GM18499 (cell line): Measurements from ENCODE around the gene PCDHGA1.
A peak's percentile ranks its signal among the peaks of the same experiment; 100 is the strongest.
"Not testable (repeated sequence)": the region's sequence is repeated elsewhere in the genome, so short reads cannot be mapped to it uniquely, and the experiment has no call there.

Source experiments
- ATAC-seq: cut with Tn5 transposase; IDR thresholded peaks from one replicate; pipeline ENCODE4 v1.9.1; 2021; ENCODE audit warnings: moderate number of reproducible peaks; ENCODE audit not compliant: insufficient read depth, unreplicated experiment

Gene PCDHGA1

DNA sequence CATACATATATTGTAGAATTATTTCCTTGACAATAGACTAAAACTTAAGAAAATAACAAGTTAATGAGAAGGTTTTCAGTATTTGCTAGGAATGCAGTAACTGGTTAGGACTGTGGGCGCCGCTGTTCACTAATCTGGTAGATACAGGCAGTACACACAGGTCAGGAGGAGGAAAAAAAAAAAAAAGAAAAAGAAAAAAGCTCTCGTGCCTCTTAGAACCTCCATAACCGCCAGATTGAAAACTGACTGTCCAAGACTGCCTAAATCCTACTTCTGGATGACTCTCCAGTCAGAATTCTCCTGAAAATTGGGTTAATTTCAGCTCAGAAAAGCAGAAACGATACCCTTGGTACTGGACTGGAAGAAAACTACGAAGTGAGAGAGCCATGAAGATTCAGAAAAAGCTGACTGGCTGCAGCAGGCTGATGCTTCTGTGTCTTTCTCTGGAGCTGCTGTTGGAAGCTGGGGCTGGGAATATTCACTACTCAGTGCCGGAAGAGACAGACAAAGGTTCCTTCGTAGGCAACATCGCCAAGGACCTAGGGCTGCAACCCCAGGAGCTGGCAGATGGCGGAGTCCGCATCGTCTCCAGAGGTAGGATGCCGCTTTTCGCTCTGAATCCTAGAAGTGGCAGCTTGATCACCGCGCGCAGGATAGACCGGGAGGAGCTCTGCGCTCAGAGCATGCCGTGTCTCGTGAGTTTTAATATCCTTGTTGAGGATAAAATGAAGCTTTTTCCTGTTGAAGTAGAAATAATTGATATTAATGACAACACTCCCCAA lies at the start of gene PCDHGA1:
Gene PCDHGA1 (plus strand): TSS at position 216 of the 782 bp plus-strand sequence.
- ATAC-seq = no peak

DNA sequence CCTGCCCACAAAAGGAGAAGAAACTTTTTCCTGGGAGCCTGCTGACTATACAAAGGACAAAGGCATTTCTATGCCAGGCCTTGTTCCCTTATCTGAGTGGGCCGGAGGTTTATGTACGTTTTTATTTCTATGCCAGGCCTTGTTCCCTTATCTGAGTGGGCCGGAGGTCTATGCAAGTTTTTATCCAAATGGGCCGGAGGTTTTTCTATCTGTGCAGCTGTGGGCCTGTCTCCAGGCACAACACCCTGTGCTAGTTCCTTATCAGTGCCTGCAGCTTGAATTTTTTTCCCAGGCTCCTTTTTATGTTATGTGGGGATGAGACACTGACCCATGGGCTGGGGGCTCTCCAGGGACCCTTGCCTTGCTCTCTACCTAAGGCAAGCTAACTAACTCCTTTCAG lies 31.9 kb upstream of the PCDHGA1 start:
- no peak for ATAC-seq

DNA sequence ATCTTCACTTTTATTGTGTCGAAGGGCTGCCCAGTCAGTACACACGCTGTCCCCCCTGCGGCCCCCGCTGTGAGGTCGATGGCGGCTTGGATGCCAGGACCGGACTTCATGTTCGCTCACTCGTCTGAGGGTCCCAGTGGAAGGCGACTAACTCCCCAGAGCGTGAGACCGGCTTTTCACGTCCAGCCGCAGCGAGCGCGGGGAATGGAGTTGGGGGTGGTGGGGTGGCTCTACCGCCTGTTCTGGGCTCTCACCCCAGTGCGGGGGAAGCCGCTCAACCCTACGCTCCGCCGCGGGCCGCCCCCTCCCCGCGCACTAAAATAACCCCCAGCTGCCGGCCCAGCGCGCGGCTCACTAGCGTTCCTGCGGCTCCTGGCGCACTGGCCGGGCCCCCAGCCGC lies 26.6 kb upstream of the PCDHGA1 start, which contains the start of gene SLC25A2:
Gene SLC25A2 (minus strand): TSS at position 294 of the 400 bp plus-strand sequence. CDS start 184 bp downstream, at position 110.
- ATAC-seq = no peak

DNA sequence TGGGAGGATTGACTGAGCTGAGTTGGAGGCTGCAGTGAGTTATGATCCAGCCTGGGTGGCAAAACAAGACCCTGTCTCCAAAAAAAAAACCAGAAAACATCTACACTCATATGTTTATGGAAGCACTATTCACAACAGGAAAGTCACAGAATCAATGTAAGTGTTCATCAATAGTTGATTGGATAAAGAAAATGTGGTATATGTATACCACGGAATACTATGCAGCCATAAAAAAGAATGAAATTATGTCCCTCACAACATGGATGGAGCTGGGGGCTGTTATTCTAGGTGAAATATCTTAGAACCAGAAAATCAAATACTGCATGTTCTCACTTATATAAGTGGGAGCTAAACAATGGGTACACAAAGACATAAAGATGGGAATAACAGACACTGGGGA lies 23.7 kb upstream of the PCDHGA1 start:
- ATAC-seq = no peak

DNA sequence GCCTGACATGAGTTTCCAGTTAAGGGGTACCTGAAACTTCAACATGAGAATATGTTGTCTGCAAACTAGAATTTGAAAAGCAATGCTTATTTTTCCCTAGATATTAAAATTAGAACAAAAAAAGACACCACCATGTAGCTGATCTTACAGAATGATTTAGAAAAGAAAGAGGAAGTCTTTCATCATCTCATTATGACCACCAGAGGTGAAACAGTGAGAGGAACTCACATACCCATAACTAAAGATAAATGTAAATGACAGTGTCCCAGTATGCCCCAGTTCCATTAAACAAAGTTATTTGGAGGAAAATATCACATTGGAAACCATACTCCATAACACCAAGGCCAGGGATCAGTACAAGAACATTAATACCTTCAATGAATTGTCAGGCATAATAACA lies 16.6 kb upstream of the PCDHGA1 start:
- no peak for ATAC-seq

DNA sequence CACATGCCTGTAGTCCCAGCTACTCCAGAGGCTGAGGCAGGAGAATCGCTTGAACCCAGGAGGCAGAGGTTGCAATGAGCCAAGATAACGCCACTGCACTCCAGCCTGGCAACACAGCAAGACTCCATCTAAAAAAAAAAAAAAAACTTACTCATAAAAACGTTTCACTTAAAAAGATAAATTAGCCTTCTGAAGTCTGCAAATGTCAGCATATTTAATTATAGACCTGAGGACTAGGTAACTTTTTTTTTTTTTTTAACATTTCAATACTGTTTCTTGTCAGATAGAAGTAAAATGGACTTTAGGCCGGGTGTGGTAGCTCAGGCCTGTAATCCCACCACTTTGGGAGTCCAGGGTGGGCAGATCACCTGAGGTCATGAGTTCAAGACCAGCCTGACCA lies 13.4 kb upstream of the PCDHGA1 start:
- ATAC-seq = not testable (repeated sequence)

DNA sequence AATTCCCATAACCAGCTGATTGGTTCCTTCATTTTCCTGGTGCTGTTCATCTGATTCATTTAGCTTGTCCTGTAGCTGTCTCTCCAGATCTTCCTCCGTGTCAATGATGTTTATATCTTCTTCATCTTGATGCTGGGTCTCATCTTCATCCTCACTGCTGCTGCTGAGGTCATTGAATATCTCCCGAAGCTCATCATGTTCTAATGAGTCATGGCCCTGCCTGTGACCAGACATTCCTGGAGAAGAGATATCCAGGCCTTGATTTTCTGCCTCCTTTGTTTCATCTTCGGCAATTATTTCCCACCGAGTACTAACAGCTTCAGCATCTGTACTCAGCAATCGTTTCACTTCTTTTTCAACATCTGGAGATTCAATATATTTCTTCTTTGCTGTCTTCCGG lies 11.1 kb upstream of the PCDHGA1 start:
- ATAC-seq = no peak

DNA sequence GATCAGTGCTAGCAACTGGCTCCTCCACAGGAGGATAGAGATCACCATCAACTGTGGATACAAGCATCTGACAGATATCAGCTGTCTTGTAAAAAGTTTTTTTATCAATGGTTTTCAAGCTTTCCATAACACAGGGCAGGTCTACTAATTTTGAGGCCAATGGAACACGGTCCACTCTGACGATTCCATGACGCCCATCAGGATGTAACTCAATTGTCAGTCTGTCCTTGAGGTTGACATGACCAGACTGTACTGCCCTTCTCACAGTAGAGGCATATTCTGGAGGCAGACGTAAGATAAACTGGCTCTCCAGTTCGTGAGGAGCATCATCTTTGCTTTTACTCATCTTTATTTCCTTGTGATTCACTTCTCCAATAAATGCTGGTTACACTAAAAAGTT lies 10.6 kb upstream of the PCDHGA1 start:
- ATAC-seq = no peak

DNA sequence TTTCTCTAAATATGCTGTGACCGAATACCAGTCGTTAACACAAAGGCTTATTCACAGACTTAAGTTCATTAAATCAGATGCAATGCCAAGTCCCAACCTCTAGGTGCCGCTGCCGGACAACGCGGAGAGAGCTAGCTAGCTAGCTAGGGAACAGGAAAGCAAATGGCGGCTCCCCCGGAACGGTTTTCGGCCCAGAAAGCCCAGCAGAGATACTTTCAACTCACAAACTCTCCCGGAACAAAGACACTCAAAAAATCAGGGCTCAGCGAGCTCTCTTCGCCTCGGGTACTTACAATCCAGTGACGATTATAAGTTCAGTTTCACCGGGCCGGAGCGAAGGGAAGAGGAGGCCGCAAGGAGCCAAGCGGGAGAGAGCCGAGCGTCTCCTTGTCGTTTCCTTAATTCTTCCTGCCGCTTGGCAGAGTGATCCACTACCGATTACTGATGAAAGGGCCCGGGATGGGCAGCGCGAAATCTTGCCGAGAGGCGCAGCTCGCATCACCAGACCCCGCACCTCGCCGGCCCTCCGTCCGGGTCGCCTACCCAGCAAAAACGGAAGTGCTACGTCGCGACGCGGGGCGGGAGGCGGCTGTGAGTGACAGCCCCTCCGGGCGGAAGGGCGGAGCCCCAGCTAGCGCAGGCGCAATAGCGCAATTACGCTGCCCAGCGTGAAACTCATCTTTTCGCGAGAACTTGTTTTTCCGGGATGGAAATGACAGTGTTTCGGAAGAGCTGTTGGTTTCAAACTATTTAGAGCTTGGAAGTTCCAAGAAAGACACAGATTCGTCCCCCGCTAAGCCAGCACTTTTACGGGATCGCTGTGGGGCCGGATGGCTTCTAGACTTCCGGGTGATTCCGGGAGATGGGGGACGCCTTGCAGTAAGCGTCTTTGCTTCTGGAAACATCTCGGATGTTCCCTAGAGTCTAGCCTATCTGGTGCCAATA lies 9.8 kb upstream of the PCDHGA1 start, which contains the start of gene TAF7:
Gene TAF7 (minus strand): TSS at position 560 of the 945 bp plus-strand sequence. CDS start 740 bp downstream, outside the sequence.
- peak; percentile 69 for ATAC-seq

DNA sequence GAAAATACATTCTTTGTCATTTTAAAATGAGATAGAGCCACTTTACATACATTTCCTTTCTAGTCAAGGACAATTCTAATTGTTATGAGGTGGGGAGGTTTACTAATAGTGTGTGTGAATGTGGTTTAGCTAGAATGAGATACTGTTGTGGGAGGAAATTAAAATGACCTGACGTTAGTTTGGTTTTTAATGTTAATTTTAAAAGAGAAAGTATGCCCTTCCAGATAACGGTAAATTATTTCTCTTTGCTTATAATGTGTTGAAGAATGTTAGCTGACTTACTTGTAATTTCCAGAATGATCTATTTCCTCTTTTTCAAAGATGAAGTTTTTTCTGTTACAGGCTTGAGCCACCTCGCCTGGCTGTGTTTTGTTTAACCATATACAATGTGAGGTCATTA lies 8.1 kb upstream of the PCDHGA1 start:
- ATAC-seq = peak; percentile 33

DNA sequence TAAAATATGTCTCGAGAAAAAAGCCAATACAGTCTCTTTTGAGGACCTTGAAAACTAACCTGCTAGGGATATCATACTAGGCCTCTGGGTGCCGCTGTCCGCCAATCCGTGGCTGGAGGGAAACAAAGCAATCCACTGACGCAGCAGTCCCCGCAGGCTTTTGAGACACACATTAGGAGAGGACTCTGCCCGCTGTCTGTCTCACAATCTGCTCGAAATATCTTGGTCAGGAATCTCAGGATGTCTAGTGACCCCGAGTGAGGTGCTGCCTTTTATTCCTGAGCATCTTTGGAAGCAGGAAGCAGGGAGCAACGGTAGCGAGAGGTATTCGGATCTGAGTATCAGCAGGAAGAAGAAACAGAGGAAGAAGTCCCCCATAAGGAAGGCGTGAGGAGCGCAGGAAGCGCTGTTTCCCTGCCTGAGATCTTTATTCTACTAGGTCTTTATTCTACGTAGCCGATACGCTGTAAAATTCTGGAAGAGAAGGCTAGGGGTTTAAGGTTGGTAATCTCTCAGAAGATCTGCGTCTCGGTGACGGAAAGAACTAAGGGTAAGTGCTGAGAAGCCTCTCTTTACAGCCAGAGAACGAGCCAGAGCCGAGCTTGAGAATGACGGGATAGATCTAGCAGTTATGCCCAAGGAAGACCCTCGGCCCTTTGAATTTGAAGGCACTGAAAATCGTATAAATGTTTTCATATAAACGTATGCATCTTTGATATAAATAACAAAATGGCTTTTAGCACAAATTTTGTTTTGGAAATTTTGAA lies 4.0 kb upstream of the PCDHGA1 start:
- no peak for ATAC-seq

DNA sequence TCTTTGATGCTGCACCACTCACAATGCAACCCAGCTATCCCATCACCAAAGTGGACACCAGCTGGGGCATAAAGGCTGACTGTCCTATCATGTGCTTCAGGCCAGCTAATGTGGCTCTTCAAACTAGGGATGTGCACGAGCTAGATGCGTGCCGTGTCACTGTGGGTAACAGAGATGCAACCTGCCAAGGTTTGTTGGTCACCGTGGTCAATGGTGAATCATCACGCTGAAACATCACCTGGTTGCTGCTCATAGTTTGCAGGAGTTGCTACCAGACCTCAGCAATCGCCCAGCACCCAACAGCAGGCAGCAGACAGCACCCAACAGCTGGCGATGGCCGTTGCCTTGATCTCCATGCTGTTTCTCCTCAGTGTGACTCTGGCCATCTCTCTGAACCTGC lies 2.1 kb upstream of the PCDHGA1 start:
- ATAC-seq = no peak

DNA sequence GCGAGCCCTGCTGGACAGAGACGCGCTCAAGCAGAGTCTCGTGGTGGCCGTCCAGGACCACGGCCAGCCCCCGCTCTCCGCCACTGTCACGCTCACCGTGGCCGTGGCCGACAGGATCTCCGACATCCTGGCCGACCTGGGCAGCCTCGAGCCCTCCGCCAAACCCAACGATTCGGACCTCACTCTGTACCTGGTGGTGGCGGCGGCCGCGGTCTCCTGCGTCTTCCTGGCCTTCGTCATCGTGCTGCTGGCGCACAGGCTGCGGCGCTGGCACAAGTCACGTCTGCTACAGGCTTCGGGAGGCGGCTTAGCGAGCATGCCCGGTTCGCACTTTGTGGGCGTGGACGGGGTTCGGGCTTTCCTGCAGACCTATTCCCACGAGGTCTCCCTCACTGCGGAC lies 2.3 kb downstream of the PCDHGA1 start:
- ATAC-seq = not testable (repeated sequence)

DNA sequence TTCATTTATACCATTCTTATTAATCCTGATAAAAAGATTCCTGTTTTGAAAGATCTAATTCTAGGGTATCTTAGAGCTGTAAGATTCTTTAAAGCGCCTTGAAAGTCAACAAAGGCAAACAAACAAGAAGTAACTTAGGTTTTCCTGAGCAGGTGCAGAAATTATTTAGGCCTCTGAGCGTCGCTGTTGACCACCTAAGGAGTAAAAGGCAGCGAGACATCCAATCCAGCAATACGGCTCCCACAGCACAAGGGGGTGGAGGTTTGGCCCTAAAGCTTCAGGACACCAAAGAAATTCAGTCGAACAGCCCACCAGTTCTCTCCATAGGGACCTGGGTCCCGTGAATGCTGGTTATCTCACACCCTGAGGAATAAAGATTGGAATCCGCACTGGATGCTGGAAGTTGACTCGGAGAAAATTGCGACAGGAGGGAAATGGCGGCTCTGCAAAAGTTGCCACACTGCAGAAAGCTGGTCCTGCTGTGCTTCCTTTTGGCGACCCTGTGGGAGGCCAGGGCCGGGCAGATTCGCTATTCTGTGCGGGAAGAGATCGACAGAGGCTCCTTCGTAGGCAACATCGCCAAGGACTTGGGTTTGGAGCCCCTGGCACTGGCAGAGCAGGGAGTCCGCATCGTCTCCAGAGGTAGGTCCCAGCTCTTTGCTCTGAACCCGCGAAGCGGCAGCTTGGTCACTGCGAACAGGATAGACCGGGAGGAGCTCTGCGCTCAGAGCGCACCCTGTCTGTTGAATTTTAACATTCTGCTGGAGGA lies 8.4 kb downstream of the PCDHGA1 start, which contains the start of gene PCDHGA2:
Gene PCDHGA2 (plus strand): TSS at position 223 of the 769 bp plus-strand sequence.
- no peak for ATAC-seq

DNA sequence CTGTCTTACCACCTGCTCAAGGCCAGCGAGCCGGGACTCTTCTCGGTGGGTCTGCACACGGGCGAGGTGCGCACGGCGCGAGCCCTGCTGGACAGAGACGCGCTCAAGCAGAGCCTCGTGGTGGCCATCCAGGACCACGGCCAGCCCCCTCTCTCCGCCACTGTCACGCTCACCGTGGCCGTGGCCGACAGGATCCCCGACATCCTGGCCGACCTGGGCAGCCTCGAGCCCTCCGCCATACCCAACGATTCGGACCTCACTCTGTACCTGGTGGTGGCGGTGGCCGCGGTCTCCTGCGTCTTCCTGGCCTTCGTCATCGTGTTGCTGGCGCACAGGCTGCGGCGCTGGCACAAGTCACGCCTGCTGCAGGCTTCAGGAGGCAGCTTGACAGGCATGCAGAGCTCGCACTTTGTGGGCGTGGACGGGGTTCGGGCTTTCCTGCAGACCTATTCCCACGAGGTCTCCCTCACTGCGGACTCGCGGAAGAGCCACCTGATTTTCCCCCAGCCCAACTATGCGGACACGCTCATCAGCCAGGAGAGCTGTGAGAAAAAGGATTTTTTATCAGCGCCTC lies 10.6 kb downstream of the PCDHGA1 start:
- ATAC-seq = not testable (repeated sequence)

DNA sequence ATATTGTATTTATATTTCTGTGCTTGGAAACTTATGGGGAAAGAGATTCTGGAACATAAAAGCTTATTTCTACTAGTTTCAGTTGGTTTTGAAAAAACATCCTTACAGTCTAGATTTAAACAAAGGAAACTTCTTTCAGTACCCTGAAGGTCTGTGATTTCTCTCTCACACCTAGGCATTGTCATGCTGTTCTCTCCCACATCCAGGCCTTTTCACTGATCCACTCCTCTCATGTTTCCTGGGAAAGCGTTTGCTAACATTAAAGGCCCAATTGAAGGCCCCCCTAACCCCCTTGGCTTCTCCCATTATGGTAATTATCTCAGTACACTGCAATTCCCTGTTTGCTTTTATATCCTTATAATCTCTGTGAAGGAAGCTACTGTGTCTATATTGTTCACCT lies 12.5 kb downstream of the PCDHGA1 start:
- ATAC-seq = no peak

DNA sequence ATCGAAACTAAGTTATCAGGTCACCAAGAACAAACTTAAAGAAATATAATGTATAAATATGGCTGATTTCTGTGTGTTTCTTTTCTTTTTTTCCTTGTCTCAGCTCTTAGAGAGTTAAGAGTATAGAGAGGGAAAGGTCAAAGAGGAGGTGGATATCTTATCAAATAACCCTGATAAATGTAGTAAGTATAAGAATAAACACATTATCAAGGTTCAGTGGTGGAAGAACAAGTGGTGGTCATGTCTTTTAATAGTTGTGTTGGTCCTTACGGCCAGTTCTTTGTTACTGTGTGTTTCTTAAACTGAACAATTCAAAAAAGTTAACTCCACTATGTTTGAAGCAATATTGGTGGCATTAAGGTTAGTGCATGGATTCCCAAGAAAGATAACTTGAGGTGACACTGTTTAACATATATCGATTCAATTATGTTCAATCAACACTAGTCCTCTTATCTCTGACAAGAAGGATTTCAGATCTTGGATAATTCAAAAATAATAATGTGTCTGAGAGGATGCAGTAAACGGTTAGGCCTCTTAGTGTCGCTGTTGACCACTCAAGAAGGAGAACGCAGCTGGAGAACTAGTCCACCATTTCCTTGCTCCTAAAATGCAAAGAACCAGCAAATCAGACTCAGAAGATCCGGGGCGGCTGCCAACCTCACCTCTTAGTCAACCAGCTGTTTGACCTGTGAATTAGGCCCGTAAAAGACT lies 13.1 kb downstream of the PCDHGA1 start, which contains the start of gene PCDHGA3:
Gene PCDHGA3 (plus strand): TSS at position 588 of the 711 bp plus-strand sequence. CDS start 205 bp downstream, outside the sequence.
- ATAC-seq = no peak

DNA sequence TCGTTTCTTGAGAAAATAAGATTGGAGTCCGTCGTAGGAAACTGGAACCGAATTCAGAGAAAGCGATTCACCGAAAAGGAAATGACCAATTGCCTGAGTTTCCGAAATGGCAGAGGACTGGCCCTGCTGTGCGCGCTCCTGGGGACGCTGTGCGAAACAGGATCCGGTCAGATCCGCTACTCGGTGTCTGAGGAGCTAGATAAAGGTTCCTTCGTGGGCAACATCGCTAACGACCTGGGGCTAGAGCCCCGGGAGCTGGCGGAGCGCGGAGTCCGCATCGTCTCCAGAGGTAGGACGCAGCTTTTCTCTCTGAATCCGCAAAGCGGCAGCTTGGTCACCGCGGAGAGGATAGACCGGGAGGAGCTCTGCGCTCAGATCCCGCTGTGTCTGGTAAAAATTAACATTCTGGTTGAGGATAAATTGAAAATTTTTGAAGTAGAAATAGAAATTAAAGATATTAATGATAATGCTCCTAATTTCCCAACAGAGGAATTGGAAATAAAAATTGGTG lies 13.7 kb downstream of the PCDHGA1 start:
- ATAC-seq = no peak
